Sigmoid colon (tissue), 7 donors: ENCODE results near the gene RPL22. TPM values are rescaled to one million over a fixed set of nuclear protein-coding genes. Genes with fewer than 3 reads are reported as not detected.

Experiments used
- DNase-seq: peaks from one replicate; pipeline ENCODE4 v3.0.0-alpha.2; 2019
- H3K27ac ChIP-seq, 4 donors: fragments of 200-600 bp; sonication (generic); one replicate each; pipeline ENCODE4 v1.5.1; 2016 to 2019; ENCODE audit warnings: mild to moderate bottlenecking in 1 of 4
- H3K27me3 ChIP-seq, 3 donors: fragments of 200-600 bp; sonication (generic); one replicate each; pipeline ENCODE4 v1.5.1; 2019; ENCODE audit warnings: mild to moderate bottlenecking in 1 of 3
- H3K36me3 ChIP-seq, 4 donors: fragments of 200-600 bp; sonication (generic); one replicate each; pipeline ENCODE4 v1.5.1; 2016 to 2019
- H3K4me1 ChIP-seq, 4 donors: fragments of 200-600 bp; sonication (generic); one replicate each; pipeline ENCODE4 v1.5.1; 2017 to 2019
- H3K4me3 ChIP-seq, 4 donors: fragments of 200-600 bp; sonication (generic); one replicate each; pipeline ENCODE4 v1.5.1; 2017 to 2019; ENCODE audit warnings: mild to moderate bottlenecking in 2 of 4, moderate library complexity in 1 of 4
- H3K9me3 ChIP-seq, 4 donors: fragments of 200-600 bp in 3 of 4; sonication (generic) in 3 of 4; one replicate each; pipeline versions ENCODE4 v1.5.1 to v1.6.1; 2013 to 2019
- CTCF ChIP-seq, 4 experiments: fragments of 450-650 bp in 3 of 4; fragments of 200-600 bp in 1 of 4; IDR thresholded peaks; one replicate each; pipeline ENCODE4 v1.5.1; 2016 to 2019; ENCODE audit warnings: antibody characterized with exemption in 4 of 4, mild to moderate bottlenecking in 3 of 4, moderate library complexity in 2 of 4
- EP300 ChIP-seq, 4 donors: sonication (generic); formaldehyde crosslinking; IDR thresholded peaks; one replicate each; pipeline ENCODE4 v1.6.1; 2017; ENCODE audit warnings: antibody characterized with exemption in 4 of 4
- POLR2A ChIP-seq, 2 donors: fragments of 450-650 bp; IDR thresholded peaks; one replicate each; pipeline ENCODE4 v1.6.1; 2016; ENCODE audit warnings: antibody characterized with exemption in 2 of 2, mild to moderate bottlenecking in 2 of 2, moderate library complexity in 2 of 2
- POLR2AphosphoS5 ChIP-seq, 4 donors: sonication (generic); formaldehyde crosslinking; IDR thresholded peaks; one replicate each; pipeline ENCODE4 v1.6.1; 2017; ENCODE audit warnings: antibody characterized with exemption in 4 of 4
- WGBS, 2 donors: extraction: QIAGEN DNeasy Blood & Tissue Kit; methylation state at CpG; one replicate each; pipeline ENCODE4 v1.1.7; 2013; 5-methylcytosine and 5-hydroxymethylcytosine counted together
- intact Hi-C: fragments of 100-400 bp; cut with DNase I; formaldehyde crosslinking; loops from one replicate; pipeline ENCODE4 v1.15.1; 2023
- polyA plus RNA-seq, 3 donors: library from polyadenylated mRNA; stranded (reverse); fragments of 200-250 nt; gene quantifications; one replicate each; pipeline ENCODE4 v1.2.3, GENCODE V29; 2013
- total RNA-seq, 4 donors: library from RNA; depleted of rRNA; stranded (reverse); fragments of >200 nt; gene quantifications; one replicate each; pipeline ENCODE4 v1.1.0, GENCODE V29; 2016
- donor health status: healthy with polysubstance abuse.
- donor health status: Bipolar disorder and iron deficiency.
- donor health status: healthy.

Gene RPL22
- total and polyA plus RNA-seq, 7 donors: 166 to 443 (median 267) TPM

DNA sequence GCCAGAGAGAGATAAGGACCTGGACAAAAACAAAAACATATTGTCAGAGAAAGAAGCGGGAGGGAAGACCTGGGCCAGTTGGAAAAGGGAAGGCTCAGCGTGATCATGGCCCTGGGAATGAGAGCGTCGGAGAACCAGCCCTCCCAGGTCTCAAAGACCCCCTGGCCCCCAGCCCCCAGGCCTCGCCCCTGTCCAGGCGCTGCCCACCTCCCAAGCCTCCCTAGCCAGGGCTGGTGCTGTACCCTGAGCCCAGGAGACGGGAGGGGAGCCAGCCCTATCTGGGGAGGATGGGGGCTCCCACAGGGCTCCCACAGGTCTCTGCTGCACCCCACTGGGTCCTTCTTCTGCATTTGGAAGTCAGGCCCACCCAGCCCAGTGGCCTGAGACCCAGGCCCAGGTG lies 34.4 kb downstream of the RPL22 start:
- intact Hi-C loops: no loop called here
- WGBS, 2 donors: 75 to 82% methylated on average over 7 of the region's 7 CpGs
- peaks cover 2 to 58% (median 5%) of the 10 kb centered on the region in 3 donors for H3K27me3 ChIP-seq
- H3K9me3 ChIP-seq: no peaks in the 10 kb centered on the region
- H3K36me3 ChIP-seq: no peaks in the 10 kb centered on the region
- H3K4me1 ChIP-seq: no peaks in the 10 kb centered on the region
- TF ChIP-seq POLR2AphosphoS5 (IDR thresholded peaks at IDR 0.05): no peak
- no peak for TF ChIP-seq CTCF (IDR thresholded peaks at IDR 0.05)
- TF ChIP-seq EP300 (IDR thresholded peaks at IDR 0.05): no peak
- TF ChIP-seq POLR2A (IDR thresholded peaks at IDR 0.05): no peak
- H3K4me3 ChIP-seq: no peak overlapping the region
- no peak for DNase-seq
- no peak overlapping the region for H3K27ac ChIP-seq

DNA sequence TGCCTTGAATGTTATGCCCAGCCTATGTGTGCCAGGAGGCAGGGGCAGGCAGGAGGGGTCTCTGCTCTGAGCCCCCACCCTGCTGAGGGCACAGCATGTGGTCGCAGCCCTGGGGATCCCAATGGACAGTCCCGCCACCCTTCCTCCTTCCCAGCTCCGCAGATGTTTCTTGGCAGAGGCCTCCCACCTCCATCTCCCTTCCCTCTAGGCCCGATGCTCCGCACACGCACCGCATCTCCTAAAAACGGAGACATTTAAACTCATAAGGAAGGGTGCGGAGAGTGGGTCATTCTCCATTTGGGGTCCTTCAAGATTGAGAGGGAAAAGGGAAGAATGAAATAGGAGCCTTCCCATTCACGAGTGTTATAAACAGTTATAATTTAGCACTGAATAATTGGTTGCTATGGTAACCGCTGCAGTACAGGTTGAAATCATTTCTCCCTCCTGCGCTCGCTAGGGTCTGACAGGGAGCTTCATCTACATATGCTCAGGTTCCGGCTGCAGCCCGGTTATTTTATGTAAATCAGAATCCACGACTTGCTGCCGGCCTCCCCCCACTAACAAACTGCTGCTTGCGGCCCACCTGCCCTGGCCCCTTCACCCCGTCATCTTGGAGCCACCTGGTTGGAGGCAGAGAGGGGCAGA lies 35.3 kb downstream of the RPL22 start:
- intact Hi-C loops: no loop called here
- TF ChIP-seq POLR2AphosphoS5 (IDR thresholded peaks at IDR 0.05) (no peak), EP300 (IDR thresholded peaks at IDR 0.05) (no peak), CTCF (IDR thresholded peaks at IDR 0.05) (no peak), POLR2A (IDR thresholded peaks at IDR 0.05) (no peak)
- Histone ChIP-seq H3K27ac (no peak overlapping the region), H3K4me3 (no peak overlapping the region), H3K4me1 (no peaks in the 10 kb centered on the region), H3K36me3 (no peaks in the 10 kb centered on the region), H3K27me3 (peaks cover 0 to 54% (median 5%) of the 10 kb centered on the region in 3 donors), H3K9me3 (no peaks in the 10 kb centered on the region)
- no peak for DNase-seq
- WGBS, 2 donors: 73 to 74% methylated on average over 19 of the region's 19 CpGs

DNA sequence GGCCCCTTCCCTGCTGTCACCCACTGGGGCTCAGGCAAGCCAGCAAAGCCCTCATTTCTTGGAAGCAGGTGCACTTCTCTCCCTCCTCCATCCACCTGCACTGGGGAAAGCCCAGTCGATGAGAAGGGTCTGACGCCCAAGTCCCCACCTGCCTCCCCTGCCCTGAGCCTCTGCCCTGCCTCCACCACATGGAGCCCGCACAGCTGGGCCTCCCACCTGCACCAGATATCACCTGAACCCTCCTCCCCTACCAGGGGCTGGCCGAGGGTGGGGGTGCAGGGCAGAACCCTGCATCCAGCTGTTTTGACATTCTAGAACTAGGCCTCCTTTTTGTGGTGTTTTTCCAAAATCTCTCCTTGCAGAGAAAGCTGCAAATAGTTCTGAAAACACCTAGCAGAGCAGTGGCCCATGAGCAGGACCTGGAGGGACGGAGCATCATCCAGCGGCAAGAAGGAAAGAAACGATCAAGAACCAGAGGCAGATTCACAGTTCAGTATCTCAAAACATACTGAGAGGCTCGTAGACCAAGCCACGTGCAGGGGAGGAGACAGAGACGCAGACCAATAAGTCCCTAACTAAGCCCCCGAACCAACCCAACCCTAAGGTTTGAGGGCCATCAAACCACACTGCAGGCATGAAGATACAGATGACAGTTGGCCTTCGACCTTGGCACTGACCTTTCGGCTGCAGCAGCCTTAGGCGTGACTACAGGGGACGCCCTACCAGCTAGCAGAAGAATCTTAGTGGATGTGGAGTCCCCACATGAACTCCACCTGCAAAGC lies 36.0 kb downstream of the RPL22 start:
- no peak for TF ChIP-seq EP300 (IDR thresholded peaks at IDR 0.05)
- no peak for TF ChIP-seq POLR2A (IDR thresholded peaks at IDR 0.05)
- no peak for TF ChIP-seq POLR2AphosphoS5 (IDR thresholded peaks at IDR 0.05)
- no peak for TF ChIP-seq CTCF (IDR thresholded peaks at IDR 0.05)
- peaks cover 0 to 52% (median 5%) of the 10 kb centered on the region in 3 donors for H3K27me3 ChIP-seq
- H3K27ac ChIP-seq: no peak overlapping the region
- H3K9me3 ChIP-seq: no peaks in the 10 kb centered on the region
- H3K4me1 ChIP-seq: no peaks in the 10 kb centered on the region
- intact Hi-C loops: no loop called here
- H3K36me3 ChIP-seq: no peaks in the 10 kb centered on the region
- 76 to 85% methylated on average over 15 of the region's 15 CpGs for WGBS, 2 donors
- no peak for DNase-seq
- no peak overlapping the region for H3K4me3 ChIP-seq

DNA sequence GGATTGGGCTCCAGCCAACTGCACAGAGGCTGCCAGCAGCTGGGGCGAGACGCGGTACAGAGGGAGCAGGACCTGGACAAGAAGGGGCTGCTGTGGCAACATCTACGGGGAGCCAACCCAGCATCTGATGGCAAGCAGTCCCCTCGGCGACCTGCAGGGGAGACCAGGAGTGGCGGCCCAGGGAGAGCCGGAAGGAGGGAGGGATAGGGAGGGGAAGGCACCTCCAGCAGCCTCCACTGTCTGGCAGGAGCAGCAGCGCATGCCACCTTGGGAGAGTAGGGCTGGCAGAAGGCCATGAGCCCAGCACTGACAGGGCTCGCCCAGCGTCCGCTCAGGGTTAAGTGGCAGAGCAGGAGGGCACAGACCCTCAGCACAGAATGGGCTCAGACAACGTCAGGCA lies 36.6 kb downstream of the RPL22 start:
- H3K4me3 ChIP-seq: no peak overlapping the region
- H3K9me3 ChIP-seq: no peaks in the 10 kb centered on the region
- H3K27me3 ChIP-seq: peaks cover 0 to 52% (median 5%) of the 10 kb centered on the region in 3 donors
- TF ChIP-seq EP300 (IDR thresholded peaks at IDR 0.05) (no peak), CTCF (IDR thresholded peaks at IDR 0.05) (no peak), POLR2A (IDR thresholded peaks at IDR 0.05) (no peak), POLR2AphosphoS5 (IDR thresholded peaks at IDR 0.05) (no peak)
- no peaks in the 10 kb centered on the region for H3K36me3 ChIP-seq
- intact Hi-C loops: no loop called here
- no peak for DNase-seq
- H3K4me1 ChIP-seq: no peaks in the 10 kb centered on the region
- no peak overlapping the region for H3K27ac ChIP-seq
- WGBS, 2 donors: 53 to 68% methylated on average over 13 of the region's 13 CpGs
